ENCODE results near the gene KRT8.
A peak's percentile ranks its signal among the peaks of the same experiment; 100 is the strongest.
"Not testable (repeated sequence)": the region's sequence is repeated elsewhere in the genome, so short reads cannot be mapped to it uniquely, and the experiment has no call there.

The KRT8 gene

GRCh38 chr12:52904509-52905300 is at the start of gene KRT8:
Gene KRT8 (minus strand): TSS chr12:52905076. CDS start chr12:52904981, 95 bp downstream.
- not testable (repeated sequence) for DNase-seq

DNA sequence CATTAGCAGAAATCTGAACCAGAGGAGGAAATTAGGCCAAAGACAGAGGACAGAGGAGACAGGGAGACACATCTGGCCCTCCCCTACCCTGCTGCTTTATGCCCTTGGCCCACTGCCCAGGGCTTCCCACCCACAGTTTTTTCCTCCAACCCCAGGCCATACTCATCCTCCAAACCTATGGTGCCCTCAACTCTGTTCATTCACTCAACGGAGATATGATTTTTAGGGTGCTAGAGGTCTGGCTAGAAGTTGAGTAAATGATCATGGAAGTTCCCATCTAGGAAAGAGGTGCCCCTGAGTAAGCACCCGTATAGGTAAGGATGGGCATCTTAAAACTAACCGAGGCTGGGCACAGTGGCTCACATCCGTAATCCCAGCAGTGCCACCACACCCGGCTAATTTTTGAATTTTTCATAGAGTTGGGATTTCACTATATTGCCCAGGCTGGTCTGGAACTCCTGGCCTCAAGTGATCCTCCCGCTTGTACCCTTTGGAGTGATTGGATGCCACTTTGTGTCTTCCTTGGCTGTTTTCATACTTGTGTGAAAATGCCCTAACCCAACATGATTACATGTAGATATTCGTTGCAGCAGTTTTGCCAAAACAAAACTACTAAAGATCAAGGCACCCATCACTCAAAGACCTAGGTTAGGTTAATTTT is 48.4 kb upstream of the KRT8 start:
- no peak for DNase-seq

GRCh38 chr12:52952076-52952801 is 47.4 kb upstream of the KRT8 start:
- DNase-seq, result no peak

DNA sequence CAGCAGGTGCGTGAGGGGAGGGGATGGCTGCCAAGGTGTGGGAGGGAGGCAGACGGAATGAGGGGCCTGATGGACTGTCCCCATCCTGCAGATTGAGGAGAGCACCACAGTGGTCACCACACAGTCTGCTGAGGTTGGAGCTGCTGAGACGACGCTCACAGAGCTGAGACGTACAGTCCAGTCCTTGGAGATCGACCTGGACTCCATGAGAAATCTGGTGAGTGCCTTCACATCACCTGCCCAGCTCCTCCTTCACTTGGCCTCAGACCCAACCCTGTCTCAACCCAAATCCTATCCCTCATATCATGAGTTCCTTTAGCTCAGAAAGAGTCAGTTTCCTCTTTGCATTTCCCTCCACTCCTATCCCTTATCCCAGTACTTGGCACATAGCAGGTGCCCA is 46.8 kb upstream of the KRT8 start:
- no peak for DNase-seq

DNA sequence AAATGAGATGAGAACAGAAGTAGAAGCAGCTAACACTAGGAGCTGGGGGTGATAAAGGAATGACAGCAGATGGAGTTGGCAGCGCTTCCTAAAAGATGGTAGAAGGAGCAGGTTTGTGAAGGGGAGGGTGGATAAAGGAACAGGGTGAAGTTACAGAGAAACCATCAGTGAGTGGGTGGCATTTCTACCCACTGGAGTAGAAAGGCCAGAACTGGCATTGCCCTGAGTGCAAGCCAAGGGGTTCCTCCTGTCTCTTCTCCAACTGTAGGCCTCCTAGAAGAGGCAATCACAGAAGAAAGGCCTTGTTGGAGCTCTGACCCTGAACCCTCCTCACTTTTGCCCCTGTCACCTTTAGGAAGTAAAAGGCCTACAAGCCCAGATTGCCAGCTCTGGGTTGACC is 46.2 kb upstream of the KRT8 start:
- DNase-seq, result no peak

DNA sequence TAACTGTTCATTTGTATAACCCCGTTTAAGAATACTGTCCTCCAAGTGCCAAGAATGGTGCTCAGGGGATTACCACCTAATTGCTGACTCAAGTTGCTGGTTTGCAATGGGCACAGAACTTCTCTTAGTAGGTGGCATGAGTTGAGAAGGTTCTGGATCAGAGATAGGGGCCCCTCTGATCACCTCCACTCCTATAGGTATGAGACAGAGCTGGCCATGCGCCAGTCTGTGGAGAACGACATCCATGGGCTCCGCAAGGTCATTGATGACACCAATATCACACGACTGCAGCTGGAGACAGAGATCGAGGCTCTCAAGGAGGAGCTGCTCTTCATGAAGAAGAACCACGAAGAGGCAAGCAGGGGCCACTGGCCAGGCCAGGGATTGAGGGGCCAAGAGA is 45.7 kb upstream of the KRT8 start:
- no peak for DNase-seq

DNA sequence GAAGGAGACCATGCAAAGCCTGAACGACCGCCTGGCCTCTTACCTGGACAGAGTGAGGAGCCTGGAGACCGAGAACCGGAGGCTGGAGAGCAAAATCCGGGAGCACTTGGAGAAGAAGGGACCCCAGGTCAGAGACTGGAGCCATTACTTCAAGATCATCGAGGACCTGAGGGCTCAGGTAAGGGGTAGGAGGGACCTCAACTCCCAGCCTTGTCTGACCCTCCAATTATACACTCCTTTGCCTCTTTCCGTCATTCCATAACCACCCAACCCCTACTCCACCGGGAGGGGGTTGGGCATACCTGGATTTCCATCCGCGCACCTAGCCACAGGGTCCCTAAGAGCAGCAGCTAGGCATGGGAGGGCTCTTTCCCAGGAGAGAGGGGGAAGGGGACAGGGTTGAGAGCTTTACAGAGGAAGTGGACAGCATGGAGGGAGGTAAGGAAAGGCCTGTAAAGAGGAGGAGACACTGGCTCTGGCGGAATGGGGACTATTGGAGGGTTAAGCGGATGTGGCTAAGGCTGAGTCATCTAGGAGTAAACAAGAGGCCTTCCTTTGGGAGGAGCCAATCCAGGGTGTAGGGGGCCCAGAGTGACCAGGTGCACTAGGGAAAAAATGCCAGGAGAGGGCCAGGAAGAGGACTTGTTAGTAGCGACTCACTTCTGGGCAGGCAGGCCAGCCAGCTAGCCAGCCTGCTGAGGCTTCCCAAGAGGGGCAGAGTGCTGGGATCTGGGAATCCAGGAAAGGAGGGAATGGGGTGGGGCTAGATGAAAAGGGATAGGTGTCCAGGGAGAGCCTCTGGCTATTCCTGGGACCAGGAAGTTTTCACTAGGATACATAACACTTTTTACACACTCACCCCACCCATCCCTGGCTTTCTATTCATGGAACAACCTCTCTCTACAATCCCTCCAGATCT is 44.8 kb upstream of the KRT8 start:
- DNase-seq, result no peak

DNA sequence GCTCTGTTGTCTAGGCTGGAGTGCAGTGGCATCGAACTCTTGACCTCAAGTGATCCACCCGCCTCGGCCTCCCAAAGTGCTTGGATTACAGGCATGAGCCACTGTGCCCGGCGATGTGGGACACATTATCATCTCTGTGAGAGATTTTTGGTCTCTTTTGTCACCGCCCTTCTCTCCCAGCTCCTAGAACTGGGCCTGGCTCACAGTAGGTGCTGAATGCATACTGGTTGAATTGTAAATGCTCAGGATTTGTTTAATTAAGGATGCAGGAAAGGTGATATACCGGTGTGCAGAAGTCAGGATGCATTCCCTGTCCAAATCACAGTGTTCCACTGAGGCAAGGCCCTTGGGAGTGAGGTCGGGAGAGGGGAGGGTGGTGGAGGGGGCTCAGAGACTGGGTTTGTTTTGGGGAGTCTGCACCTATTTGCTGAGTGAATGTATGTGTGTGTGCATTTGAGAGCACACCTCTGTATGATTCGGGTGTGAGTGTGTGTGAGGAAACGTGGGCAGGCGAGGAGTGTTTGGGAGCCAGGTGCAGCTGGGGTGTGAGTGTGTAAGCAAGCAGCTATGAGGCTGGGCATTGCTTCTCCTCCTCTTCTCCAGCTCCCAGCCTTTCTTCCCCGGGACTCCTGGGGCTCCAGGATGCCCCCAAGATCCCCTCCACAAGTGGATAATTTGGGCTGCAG is 43.0 kb upstream of the KRT8 start:
- DNase-seq, result no peak

DNA sequence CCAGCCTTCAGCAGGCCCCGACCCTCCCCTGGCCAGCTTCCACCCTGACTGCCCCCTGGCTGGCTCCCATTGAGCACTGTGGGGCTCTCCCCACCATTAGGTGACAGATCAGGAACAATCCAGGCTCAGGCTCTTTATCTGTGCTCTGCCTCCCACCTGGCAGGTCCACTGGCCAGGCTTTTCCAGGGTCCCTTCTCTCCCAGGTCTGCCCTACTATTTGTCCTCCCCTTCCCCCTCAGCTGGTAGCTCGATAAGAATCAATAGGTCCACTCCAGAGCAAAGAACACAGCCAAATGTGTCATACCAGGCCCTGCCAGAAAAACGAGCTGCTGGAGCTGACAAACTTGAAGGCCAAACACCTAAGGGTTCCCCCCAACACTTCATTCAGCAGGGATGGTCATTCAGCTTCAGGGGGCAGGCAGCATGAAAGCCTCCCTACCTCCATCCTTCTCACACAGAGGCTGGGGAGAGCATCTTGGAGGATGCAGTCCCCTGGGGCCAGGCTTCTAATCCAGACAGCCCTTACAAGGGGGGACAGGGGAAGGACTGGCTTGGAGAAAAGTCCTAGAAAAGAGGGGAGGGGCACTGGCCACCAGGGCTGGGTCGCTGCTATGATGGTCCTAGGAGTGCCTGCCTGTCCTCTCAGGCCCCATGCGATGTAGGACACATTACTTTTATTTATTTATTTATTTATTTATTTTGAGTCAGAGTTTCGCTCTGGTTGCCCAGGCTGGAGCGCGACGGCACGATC is 42.1 kb upstream of the KRT8 start:
- DNase-seq, result no peak

DNA sequence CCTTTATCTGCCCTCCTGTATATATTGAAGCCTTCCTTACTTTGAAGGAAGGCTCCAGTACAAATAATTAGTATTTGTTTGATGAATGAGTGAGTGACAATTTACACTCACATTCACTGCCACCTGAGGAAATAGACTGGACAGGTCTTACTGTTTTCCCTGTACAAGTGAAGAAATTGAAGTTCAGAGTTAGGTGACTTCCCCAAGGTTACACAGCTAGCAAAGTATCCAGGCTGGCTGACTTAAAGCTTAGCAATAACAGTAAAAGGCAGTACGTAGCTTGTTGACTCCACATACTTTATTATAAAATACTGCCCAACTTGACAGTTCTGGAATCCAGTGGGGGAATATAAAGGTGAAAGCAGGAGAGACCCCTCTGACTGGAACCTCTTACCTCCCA is 41.5 kb upstream of the KRT8 start:
- no peak for DNase-seq

DNA sequence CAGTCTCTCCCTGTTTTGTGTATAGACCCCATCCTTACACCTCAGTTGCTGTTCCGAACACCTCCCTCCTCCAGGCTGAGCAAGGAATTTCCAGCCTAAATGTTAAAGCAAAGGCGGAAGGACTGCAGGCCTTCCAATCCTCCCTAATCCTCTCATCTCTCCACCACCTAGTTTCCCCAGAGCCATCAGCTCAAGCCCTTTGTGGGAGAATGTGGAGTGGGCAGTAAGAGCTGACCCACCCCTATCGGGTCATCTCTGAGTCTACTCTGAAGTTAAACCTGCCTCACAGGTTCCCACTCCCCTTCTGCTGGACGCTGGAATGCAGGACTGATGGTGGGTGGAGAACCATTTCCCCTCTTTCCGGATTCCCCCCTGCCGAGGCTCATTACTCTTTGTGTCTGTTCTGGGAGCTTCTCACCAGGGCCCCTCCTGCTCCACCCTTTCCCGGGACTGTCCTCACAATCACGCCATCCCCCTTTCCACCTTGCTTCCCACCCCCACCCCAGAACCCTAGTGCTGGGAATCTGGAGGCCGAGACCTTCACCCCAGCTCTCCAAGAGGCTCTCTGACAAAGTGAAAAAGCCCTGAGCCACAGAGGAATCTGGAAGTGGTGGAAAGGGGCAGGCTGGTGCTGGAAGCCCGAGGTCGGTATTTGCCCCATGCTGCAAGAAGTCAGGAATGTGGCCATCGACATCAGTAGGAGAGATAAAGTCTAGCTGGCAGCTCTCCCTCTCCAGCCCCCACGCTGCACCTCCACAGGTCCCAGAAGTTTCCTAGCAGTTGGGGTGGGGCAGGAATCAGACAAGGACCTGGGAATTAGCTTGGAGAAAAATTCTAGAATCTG is 40.7 kb upstream of the KRT8 start:
- DNase-seq, result no peak

DNA sequence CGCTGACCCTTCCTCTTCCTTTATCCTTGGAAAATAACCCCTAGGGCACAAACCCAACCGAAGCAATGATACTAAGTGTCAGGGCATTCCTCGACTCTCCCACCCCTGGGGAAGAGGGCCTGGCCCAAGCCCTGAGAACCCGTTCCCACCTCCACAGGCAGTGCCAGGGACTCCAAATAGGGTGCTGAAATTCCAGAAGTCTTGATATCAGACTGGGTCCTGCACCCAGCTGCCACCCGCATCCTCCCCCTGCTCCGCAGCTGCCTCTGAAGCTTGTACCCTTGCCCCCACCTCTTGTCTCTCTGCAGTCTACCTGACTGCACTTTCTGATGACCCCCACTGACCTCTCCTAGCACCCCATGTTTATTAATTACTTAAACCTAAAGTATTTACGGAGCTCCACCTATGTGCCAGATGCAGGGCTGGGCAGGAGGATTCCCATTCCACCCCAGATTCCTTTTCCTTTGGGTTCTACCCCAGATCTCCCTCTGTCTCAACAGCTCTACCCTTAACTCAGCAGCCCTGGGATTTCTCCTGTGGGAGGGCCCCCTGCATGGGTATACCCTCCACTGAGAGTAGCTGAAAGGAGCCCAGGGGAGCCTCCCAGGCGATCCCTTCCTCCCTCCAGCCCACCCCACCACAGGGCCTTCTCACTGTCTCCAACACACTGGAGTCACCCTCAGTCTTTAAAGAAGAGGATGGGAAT is 40.0 kb upstream of the KRT8 start:
- DNase-seq, result no peak

- peak in 1 of 2 experiments; percentile 9 for DNase-seq
Measured at GRCh38 chr12:52942901-52943181, 38.0 kb upstream of the KRT8 start.

DNA sequence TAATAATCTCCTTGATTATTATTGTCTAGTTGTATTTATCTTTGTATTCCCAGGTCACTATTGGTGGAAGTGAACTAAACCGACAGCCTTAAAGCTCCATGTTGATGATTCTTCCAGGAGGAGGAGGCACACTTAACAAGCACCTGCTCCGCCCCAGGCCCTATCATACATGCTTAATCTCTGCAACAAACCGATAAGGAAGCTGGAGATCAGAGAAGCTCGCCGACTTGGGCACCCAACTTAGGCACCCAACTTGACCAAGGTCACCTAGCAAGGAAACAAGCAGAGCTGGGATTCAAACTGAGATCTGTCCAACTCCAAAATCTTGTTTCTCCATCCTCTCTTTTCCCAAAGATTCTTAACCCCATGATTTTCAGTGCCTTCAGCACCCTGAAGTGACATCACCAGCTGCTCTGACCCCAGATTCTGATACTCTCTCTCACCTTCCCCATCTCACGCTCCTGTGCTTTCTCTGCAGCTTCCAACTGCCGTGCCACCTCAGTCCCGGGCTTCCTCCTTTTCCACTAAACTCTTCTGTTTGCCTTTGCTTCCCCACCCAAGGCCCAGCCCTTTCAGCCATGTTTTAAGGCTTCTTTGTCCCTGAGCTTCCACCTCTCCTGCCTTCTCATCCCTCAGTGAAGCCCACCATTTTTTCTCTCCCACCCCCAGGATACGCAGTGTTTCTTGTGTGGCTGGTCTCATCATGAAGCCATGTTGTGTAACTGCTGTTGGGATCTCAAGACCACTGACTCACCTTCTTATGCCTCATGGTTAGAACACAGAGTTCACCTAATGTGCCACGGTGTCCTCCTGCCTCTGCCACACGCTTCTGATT is 37.4 kb upstream of the KRT8 start:
- DNase-seq, result no peak

DNA sequence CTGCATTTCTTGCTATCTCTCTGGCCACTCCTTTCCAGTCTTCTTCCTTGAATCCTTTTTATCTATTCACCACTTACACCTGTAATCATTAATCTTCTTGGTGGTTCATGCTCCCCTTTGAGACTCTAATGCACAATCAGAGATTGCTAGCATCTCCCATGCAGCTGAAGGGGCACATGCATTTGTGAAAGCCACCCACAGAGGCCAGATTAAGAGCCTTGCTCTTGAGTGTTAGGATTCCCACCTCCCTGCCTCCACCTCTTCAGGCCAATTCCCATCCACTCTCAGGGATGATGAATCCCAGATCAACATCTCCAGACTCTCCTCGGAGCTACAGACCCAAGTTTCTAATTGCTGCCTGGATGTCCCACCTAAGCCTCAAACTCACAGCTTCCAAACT is 24.7 kb upstream of the KRT8 start:
- no peak for DNase-seq

DNA sequence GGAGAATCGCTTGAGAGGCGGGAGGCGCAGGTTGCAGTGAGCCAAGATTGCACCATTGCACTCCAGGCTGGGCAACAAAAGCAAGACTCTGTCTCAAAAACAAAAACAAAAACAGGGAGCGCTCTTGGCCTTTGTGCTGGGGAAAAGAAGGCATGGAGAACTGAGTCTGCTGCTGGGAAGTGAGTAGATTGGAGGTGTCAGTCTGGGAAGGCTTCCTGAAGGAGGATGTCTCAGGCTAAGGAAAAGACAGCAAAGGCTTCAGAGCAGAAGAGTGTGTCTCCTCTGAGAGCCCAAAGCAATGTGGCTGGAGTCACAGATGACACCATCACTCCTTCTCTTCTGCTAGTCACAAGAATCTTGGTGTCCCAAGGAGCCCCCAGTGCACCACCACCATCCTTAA is 23.1 kb upstream of the KRT8 start:
- DNase-seq, result no peak

- DNase-seq, result no peak
Measured at GRCh38 chr12:52926596-52927234, 21.8 kb upstream of the KRT8 start.
